HG02943 (cell line): ENCODE measurements around the gene ZNF544.
A peak's percentile ranks its signal among the peaks of the same experiment; 100 is the strongest.

Source experiments
- ATAC-seq: cut with Tn5 transposase; IDR thresholded peaks from one replicate; pipeline ENCODE4 v1.9.1; 2021; ENCODE audit warnings: mild to moderate bottlenecking, low read depth, moderate library complexity; ENCODE audit not compliant: unreplicated experiment

Gene ZNF544

GRCh38 chr19:58228585-58229254 lies at the start of gene ZNF544:
TSS of gene ZNF544 (plus strand) at chr19:58228914. CDS start at chr19:58244024, 15,110 bp downstream.
- no peak for ATAC-seq

DNA sequence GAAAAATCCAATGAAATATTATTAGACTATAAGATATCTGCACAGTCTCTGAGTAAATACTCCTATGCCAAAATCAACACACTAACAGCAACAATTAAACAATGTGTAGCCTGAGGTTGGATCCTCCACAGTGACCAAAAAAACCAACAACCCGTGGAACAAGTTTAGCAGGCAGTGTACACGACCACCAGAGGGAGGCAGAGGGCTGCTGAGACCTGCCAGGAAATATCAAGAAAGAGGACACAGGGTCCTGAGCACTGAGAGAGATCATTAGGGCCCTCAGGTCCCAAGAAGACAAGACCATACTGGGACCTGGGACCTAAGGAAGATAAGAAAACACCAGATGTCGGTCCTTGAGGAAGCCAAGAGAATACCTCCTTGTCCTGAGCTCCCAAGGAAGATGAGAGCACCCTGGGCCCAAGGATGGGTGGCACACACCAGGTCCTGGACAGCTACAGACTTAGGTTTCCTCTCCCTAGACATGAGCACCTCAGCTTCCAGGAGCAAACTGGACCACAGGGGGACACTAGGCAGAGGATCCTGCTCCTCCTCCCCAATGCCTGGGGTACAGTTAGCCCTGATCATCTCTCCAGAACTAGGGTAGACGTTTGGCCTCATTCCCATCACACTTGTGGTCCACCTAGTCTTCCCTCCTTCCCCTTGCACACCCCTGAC lies 46.7 kb upstream of the ZNF544 start:
- ATAC-seq = no peak

GRCh38 chr19:58182577-58182988 lies 46.1 kb upstream of the ZNF544 start:
- no peak for ATAC-seq

DNA sequence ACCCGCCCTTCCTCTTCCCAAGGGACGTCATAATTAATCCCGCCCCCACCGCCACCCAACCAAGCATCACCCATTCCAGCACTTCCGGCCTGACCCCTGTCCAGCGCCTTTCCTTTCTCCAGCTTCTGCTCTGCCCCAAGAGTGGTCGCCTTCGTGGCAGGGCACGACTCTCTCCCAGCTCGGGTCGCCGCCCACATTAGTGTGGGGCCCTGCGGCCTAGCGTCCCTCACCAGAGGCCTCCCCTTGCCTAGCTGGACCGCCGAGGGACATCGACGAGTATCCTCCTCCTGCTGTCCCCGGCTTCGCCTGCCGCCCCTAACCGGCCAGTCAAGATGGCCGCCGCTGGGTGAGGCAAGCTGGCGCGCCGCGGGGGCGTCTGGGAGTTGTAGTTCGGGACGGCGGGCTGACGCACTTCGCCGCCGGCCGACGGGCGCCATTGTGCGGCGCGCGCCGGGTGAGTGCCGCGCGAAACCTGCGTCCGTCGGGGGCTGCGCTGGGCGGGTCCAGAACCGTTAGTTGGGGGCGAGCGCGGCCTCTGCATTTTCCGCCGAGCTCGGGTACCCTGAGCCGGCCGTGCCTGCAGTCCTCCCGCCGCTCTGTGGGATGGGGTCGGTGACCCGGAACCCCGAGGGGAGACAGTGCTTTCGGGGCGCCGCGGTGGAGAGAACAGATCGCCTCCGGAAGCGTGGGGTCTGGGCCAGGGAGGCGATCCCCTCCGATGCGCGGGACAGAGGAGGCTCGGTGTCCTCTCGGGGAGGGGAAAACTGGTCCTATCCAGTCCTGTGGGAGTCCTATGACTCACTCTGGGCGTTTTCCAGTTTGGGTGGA lies 45.5 kb upstream of the ZNF544 start, which contains the start of gene ZNF274:
Gene ZNF274, plus strand, starts transcription at position 73 of the 828 bp plus-strand sequence. CDS start 905 bp downstream, outside the sequence.
- peak; percentile 77 for ATAC-seq

DNA sequence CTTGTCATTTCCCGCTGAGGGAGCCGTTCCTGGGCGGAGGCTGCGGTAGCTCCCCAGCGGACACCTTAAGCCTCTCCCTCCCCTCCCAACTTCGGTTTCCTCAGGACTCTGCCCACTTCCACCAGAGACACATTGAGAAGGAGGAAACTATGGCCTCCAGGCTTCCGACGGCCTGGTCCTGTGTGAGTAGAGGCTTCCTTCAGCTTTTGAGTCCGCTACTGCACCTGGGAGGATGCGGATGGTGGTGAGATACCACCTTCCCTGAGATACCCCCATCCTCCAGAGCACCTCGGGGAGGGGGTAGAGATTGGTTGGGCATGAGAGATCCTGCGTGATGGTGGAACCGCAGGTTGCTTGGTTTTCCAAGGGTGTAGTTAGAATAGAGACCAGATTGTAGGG lies 44.9 kb upstream of the ZNF544 start:
- no peak for ATAC-seq

DNA sequence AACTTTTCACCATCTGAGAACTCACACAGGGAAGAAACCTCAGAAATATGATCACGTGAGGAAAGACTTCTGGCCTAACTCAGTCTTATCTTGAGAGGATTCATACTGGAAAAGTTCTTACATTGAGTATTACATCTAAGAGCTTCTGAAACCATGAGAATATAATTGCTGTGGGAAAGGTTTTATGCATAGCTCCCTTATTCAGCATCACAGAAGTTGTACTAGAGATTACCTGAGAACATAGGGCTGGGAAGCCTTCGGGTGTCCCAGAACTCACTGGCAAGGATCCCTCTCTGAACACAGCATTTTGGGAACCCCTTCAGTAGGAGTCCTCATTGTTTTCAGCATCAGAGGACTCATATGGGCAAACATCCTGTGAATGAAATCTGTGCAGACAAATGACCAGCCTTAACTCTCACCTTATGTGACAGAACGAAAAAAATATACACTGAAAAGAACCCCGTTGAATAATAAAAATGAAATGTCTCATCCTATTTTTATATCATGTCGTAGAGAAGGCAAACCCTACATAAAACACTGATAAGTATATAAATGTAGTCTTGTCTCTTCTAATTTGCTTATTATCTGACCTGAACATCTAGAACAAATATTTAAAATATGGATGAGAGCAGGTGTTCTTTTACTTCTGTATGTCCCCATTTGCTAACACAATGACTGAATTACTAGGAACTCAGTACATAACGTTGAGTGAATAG lies 31.7 kb upstream of the ZNF544 start:
- no peak for ATAC-seq

DNA sequence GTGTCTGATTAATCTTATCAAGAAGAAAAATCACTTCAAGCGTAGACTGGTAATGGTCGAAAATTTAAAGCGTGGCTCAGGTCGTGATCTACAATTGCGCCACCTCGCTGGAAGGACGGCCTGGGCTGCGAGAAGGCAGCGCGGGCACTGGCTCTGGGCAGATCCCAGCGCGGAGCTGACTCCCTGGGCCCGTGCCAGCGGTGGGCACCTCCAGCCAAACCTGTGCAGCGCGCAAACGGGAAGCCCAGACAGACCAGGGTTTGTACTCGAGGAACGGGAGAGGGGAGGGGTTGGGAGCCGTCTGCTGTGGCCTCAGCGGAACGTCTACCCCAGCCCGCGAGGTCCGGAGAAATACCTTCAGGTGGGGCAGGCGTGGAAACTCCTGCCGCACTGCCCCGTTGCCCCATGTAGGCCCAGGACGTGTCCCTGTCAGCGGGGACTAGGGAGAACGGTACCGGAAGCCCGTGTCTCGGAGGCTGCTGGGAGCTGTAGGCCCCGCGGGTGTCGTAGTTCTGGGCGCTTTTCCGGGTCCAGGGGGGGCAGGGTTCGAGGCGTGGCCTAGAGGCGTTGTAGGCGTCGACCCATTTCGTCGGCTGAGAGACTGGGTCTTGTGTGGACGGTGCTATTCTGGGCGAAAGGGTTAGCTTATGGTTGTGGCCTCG lies 24.8 kb upstream of the ZNF544 start:
- no peak for ATAC-seq

DNA sequence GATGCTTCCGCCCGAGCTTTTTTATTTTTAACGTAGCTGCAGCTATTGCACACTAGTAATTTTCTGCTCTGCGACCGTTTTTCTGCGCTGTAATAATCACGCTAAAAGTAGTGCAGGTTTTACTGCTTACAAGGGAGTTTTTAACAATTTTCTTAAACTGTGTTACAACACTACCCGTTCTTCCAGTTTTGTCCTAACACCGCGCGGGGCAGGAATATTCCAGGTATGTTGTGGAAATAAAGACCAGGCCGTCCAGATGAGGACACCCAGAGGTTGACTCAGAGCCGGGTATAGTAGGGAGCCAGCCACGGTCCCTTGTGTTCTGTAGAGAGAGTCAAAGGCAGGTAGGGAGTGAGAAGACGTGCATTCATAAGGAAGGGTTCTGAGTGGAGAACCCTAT lies 24.1 kb upstream of the ZNF544 start:
- ATAC-seq = no peak

GRCh38 chr19:58209577-58209976 lies 19.1 kb upstream of the ZNF544 start:
- no peak for ATAC-seq

- no peak for ATAC-seq
Observed at GRCh38 chr19:58212336-58213074, 16.2 kb upstream of the ZNF544 start.

GRCh38 chr19:58213075-58213369 lies 15.7 kb upstream of the ZNF544 start:
- ATAC-seq = no peak

- no peak for ATAC-seq
Observed at GRCh38 chr19:58217069-58217481, 11.6 kb upstream of the ZNF544 start.

- no peak for ATAC-seq
Observed at GRCh38 chr19:58217607-58218391, 10.9 kb upstream of the ZNF544 start.

- no peak for ATAC-seq
Observed at GRCh38 chr19:58218899-58219298, 9.8 kb upstream of the ZNF544 start.

DNA sequence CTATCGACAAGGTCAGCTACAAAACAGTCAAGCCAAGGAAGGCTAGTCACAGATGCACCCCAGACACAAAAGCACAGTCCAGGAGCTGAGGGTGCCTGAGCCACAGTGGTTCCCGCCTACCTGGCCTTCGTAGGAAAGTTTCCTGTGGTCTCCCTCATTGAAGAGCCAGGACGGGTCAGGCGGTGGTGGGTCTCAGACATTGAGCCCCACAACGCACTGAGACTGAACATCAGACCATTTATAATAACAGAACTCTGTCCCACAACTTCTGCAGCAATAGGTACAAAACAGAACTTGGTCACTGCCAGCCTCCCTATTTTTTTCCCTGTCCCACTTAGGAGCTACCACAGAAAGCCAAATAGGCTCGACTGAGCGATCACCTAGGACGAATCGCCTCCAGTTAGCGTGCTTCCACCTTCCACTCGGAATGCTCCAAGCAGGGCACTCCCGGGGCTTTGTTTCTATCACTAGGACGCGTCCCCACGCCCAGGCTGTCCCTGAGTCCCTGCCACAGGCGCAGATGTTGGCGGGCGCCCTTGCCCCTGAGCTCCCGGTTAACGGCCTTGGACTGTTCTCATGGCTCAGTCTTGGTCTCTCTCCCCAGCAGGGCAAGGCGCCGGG lies 640 bp upstream of the ZNF544 start:
- no peak for ATAC-seq

DNA sequence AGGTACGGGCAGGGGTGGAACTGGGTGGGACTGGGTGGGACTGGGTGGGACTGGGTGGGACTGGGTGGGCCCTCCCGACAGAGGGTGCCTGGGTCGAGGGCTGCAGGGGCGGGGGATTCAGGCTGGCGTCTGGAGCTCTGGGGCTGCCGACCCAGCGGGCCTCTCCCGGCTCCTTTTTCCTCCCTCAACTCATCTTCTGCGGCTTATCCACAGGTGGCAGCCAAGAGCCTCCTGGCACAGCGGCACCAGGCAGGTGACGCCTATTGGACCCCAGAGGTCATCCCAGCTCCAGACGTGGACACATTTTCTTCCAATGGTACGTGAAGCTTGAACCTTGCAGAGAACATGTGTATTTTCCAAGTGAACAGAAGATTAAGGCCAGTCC lies 533 bp downstream of the ZNF544 start:
- no peak for ATAC-seq

GRCh38 chr19:58237324-58237723 lies 8.6 kb downstream of the ZNF544 start:
- no peak for ATAC-seq

- no peak for ATAC-seq
Observed at GRCh38 chr19:58243351-58243750, 14.6 kb downstream of the ZNF544 start.
